Measurements from ENCODE around the gene SMPD1. TPM values are rescaled to one million over a fixed set of nuclear protein-coding genes. Genes with fewer than 3 reads are reported as not detected.

SMPD1 gene
- total RNA-seq, 1 donor from 2014 or later = 23.1 TPM

- Histone ChIP-seq H3K27me3 (no peaks in the 10 kb centered on the region), H3K9me3 (no peaks in the 10 kb centered on the region), H3K4me3 (no peak overlapping the region), H3K36me3 (no peaks in the 10 kb centered on the region), H3K27ac (no peak overlapping the region), H3K4me1 (no peaks in the 10 kb centered on the region)
- TF ChIP-seq POLR2AphosphoS5 (IDR thresholded peaks at IDR 0.05; ENCODE audit: insufficient read depth in 1 of 2, low read depth in 1 of 2) (no peak), POLR2A (IDR thresholded peaks at IDR 0.05) (no peak)
- TF ChIP-seq, protein P1, sequence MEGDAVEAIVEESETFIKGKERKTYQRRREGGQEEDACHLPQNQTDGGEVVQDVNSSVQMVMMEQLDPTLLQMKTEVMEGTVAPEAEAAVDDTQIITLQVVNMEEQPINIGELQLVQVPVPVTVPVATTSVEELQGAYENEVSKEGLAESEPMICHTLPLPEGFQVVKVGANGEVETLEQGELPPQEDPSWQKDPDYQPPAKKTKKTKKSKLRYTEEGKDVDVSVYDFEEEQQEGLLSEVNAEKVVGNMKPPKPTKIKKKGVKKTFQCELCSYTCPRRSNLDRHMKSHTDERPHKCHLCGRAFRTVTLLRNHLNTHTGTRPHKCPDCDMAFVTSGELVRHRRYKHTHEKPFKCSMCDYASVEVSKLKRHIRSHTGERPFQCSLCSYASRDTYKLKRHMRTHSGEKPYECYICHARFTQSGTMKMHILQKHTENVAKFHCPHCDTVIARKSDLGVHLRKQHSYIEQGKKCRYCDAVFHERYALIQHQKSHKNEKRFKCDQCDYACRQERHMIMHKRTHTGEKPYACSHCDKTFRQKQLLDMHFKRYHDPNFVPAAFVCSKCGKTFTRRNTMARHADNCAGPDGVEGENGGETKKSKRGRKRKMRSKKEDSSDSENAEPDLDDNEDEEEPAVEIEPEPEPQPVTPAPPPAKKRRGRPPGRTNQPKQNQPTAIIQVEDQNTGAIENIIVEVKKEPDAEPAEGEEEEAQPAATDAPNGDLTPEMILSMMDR (IDR thresholded peaks at IDR 0.05) = no peak
- no peak for DNase-seq (ENCODE audit: extremely low spot score in 2 of 2)
- intact Hi-C loops (cut with DNase I) = loop anchor here (10.0 kb wide), 1 partner anchor 71 kb away; no protein-coding TSS in a partner anchor
Observed at GRCh38 chr11:6433998-6434660, 43.9 kb downstream of the SMPD1 start.

DNA sequence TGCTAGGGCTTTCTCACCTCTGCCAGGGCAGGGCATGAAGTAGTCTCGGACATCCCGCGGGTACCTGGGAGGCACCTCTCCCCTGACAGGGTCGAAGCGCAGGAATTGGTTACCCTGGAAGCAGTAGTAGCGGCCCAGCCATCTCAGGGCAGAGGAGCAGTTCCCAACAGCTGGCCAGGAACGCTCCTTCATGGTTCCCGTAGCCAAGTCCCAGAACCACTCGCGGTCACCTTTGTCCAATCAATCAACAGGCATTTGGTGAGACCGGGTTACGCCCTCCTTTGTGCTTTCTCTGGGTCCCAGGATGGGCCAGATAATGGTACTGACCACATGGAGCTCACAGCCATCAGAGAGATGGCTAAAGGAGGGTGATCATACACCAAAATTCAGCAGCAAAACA, 47.1 kb downstream of the SMPD1 start:
- Histone ChIP-seq H3K9me3 (no peaks in the 10 kb centered on the region), H3K36me3 (no peaks in the 10 kb centered on the region), H3K27ac (no peak overlapping the region), H3K4me1 (no peaks in the 10 kb centered on the region), H3K27me3 (no peaks in the 10 kb centered on the region), H3K4me3 (no peak overlapping the region)
- no peak for TF ChIP-seq POLR2AphosphoS5 (IDR thresholded peaks at IDR 0.05; ENCODE audit: insufficient read depth in 1 of 2, low read depth in 1 of 2)
- no peak for TF ChIP-seq POLR2A (IDR thresholded peaks at IDR 0.05)
- TF ChIP-seq, protein P1 (IDR thresholded peaks at IDR 0.05) = no peak
- intact Hi-C loops (cut with DNase I) = loop anchor here (10.0 kb wide), 1 partner anchor 67 kb away; no protein-coding TSS in a partner anchor
- no peak for DNase-seq (ENCODE audit: extremely low spot score in 2 of 2)

DNA sequence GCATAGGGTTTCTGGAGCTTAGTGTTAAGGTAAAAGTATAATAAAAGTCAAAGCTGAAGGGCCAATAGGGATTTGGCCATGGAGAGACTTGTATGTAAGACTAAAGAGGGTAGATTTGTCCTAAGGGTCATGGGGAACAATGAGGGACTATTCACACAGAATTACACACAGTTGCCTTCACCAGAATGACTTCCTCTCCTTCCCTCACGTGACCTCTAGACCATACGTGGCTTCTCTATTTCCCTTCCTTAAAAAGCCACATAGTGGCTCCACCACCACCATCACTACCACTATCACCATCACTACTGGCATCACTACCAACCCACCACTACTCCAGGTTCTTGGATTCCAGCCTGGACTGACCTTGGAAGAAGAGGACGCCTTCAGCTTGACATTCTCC, 47.7 kb downstream of the SMPD1 start:
- H3K36me3 ChIP-seq = no peaks in the 10 kb centered on the region
- TF ChIP-seq POLR2A (IDR thresholded peaks at IDR 0.05) (no peak), POLR2AphosphoS5 (IDR thresholded peaks at IDR 0.05; ENCODE audit: insufficient read depth in 1 of 2, low read depth in 1 of 2) (no peak)
- TF ChIP-seq, protein P1 (IDR thresholded peaks at IDR 0.05) = no peak
- no peaks in the 10 kb centered on the region for H3K9me3 ChIP-seq
- H3K27ac ChIP-seq = no peak overlapping the region
- H3K4me1 ChIP-seq = no peaks in the 10 kb centered on the region
- intact Hi-C loops (cut with DNase I) = loop anchor here (10.0 kb wide), 1 partner anchor 67 kb away; no protein-coding TSS in a partner anchor
- no peak for DNase-seq (ENCODE audit: extremely low spot score in 2 of 2)
- no peaks in the 10 kb centered on the region for H3K27me3 ChIP-seq
- no peak overlapping the region for H3K4me3 ChIP-seq

DNA sequence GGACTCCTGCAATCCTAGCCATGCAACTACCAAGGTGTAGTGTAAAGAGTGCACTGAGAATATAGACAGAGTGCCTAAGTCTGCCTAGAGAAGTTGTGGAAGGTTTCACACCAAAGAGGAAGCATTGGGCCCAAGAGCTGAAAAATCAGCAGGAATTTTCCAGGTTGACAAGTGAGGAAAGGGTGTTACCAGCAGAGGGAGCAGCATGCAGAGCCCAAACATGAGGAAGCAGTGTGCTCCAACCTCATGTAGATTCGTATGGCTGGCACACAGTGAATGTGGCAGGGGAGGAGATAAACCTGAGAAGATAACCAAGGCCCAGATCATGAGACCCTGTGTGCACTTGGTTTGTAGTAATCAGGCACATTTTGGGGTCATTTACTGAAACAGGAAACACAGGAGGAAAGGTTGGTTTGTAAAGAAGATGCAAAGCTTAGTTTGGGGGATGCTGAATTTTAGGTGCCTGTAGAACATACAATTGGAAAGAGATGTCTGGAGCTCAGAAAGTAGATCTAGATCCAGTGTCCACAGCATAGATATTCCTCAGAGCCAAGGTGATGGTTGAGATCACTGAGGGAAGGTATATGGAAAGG, 48.8 kb downstream of the SMPD1 start:
- Histone ChIP-seq H3K4me3 (no peak overlapping the region), H3K36me3 (no peaks in the 10 kb centered on the region), H3K4me1 (no peaks in the 10 kb centered on the region), H3K27ac (no peak overlapping the region), H3K9me3 (no peaks in the 10 kb centered on the region), H3K27me3 (no peaks in the 10 kb centered on the region)
- DNase-seq (ENCODE audit: extremely low spot score in 2 of 2) = no peak
- intact Hi-C loops (cut with DNase I) = loop anchor here (10.0 kb wide), 1 partner anchor 66 kb away; no protein-coding TSS in a partner anchor
- TF ChIP-seq, protein P1 (IDR thresholded peaks at IDR 0.05) = peak in 2 of 3 experiments; percentile 14 to 22
- no peak for TF ChIP-seq POLR2A (IDR thresholded peaks at IDR 0.05)

- Histone ChIP-seq H3K27ac (no peak within 1 kb of the TSS), H3K4me3 (no peak within 1 kb of the TSS), H3K27me3 (no peaks in the 10 kb centered on the region), H3K4me1 (no peaks in the 10 kb centered on the region), H3K9me3 (no peaks in the 10 kb centered on the region), H3K36me3 (no peaks in the 10 kb centered on the region)
- no peak for TF ChIP-seq POLR2AphosphoS5 (IDR thresholded peaks at IDR 0.05; ENCODE audit: insufficient read depth in 1 of 2, low read depth in 1 of 2)
- TF ChIP-seq, protein P1 (IDR thresholded peaks at IDR 0.05) = no peak
- no peak for TF ChIP-seq POLR2A (IDR thresholded peaks at IDR 0.05)
- intact Hi-C loops (cut with DNase I) = loop anchor here (10.0 kb wide), 1 partner anchor 56 kb away; no protein-coding TSS in a partner anchor
- DNase-seq (ENCODE audit: extremely low spot score in 2 of 2) = no peak
Observed at GRCh38 chr11:6440906-6441358, 50.7 kb downstream of the SMPD1 start, which contains the start of gene HPX. TSS of gene HPX (minus strand) at chr11:6440987. CDS start at chr11:6440963, 24 bp downstream.
